Amygdala (tissue), 56 donors: ENCODE data around the gene MFNG.

ENCODE experiments used
- DNase-seq, 56 donors: peaks; one replicate each; lab custom pipeline; 2025; lab: John Stamatoyannopoulos, UW

Gene MFNG

DNA sequence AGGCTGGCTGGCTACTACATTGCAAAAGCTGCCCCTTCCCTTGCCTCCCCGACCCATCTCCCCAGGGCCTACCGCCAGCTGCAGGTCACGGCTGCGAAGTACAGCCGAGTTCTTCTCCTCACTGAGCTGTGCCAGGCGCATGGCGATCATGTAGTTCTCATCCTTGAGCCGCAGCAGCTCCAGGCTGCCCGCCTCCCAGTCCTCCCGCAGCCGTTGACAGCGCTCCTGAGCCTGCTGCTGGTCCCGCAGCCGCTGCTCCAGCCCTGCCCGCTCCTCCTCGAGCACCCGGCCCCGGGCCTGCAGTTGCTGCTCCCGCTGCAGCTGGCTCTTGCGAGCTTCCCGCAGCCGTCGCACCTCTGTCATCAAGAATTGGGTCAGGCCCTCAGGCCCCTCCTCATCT, 29.7 kb upstream of the MFNG start:
- no peak for DNase-seq

DNA sequence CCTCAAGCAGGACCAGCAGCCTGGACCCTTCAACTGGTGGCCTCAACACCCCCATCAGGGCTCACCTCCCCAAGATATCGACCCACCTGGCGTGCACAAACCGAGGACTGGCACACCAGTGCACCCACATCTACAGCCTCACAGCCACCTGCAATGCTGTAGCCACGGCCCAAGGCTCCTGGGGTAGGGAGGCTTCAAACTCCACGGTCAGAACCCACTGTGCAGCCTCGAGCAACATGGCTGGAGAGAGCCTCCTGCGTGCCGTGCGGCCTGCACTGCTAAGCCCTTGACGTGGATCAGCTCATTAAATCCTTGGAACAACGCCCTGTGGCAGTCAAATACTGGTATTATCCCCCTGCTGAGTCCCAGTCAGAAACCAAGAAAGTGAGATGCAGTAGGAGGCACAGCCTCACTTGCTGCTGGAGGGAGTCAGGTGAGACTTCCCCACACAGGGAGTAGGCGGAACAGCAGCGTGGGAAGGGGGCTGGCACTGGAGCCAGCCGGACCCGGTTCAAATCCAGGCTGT, 28.4 kb upstream of the MFNG start:
- DNase-seq, result no peak

DNA sequence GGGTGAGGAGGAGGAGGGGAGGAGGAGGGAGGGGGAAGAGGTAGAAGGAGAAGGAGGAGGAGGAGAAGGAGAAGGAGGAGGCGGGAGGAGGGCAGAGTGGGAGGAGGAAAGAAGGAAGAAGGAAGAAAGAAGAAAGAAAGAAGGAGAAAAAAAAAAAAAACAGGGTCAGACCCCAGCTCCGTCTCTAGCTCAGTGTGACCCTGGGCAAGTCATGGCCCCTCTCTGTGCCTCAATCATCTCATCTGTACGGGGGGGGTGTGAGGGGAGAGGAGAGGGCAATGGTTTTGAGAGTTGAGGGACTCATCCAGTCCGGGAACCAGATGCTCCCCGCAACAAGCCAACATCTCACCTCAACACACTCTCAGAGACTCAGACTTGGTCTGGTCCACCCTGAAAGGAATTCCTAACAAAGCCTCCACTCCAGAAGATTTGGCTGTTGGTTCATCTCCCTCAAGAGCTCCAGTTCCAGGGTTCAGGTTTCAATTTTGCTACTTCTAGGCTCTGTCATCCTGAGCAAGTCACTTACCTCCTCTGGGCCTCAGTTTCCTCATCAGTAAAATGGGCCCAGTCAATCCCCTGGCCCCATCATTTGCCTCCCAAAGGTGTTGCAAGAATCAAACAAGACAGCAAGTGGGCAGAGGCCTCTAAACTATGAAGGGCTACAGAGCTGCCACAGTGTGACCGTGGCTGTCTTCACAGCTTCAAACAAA, 25.4 kb upstream of the MFNG start:
- no peak for DNase-seq

DNA sequence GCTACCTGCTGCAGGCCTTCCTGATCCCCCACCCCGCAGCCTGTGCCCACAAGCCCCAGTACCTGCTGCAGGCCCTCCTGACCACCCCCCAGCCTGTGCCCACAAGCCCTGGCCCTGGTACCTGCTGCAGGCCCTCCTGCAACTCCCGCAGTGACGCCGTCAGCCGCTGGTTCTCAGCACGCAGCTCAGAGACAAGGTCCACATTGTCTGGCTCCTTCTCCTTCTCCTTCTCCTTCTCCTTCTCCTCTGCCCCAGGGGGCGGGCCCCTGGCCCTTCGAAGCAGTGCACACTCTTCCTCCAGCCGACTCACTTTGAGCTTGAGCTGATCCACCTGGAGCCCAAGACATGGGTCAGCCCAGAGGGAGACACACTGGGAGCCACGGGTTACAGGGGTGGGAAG, 23.9 kb upstream of the MFNG start:
- DNase-seq, result no peak

DNA sequence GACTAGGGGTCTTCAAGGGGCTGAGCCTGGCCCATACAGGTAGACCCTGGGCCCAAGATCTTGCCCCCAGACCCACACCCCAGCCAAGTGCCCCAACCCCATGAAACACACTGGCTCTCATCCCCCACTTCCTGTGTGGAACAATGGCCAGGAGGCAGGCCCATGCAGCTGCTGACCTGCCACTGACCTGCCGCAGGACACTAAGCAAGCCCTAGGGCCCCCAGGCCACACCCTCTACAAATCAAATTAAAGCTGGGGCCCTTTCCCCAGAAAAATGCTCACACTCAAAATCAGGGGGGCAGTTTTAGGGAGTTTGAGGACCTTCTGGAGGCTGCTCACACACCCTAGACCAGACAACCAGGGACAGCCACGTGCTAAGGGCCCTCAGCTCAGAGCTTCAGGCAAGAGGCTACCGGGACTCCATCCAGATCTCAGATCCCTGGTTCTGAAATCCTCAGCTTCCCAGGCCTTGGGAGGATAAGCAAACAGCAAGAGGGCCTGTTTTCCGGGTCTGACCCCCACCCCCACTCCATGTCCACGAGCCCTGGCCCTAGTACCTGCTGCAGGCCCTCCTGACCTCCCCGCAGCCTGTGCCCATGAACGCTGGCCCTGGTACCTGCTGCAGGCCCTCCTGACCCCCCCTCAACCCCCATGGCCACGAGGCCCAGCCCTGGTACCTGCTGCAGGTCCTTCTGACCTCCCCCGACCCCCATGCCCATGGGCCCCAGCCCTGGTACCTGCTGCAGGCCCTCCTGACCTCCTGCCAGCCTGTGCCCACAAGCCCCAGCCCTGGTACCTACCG, 23.1 kb upstream of the MFNG start:
- no peak for DNase-seq

DNA sequence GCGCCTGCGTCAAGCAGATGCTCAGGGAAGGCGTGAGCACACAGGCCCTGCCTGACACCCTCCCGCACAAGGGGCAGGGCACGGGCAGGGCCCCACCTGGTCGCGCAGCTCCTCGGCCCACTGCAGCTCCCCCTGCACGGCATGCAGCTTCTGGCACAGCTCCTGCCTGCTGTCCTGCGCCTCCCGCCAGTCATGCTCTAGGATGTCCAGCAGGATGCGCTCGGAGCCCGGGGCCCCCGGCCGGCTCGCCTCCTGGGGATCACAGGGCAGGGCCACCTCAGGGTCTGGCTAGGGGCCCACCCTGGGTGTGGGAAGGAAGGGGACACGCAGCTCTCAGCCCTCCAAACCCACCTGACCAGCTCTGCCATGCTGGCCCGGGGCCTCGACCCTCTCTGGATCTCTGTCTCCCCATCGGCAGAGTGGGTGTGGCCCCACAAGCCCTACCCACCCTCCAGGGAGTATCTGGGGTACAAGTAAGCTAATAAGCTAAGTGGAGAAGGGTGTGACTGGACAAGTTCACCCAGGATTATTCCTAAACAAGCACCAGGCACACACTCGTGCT, 22.3 kb upstream of the MFNG start:
- no peak for DNase-seq

DNA sequence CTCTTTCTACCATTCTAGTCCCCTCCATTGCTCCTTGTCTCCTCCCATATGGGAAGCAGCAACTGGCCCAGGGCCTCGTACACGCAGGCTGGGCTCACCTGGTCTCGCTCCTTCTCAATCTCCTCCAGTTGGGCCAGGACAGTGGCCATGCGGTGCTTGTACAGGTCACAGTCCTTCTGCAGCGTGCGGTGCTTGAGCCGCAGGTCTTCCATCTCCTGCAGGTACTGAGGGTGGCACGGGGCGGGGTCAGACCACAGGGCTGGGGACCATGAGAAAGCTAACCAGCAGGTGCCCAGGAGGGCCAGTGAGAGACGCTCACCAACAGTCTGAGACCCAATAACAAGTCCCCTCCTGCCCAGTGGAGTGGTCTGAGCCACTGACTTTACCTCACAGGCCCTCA, 21.5 kb upstream of the MFNG start:
- DNase-seq, result no peak

DNA sequence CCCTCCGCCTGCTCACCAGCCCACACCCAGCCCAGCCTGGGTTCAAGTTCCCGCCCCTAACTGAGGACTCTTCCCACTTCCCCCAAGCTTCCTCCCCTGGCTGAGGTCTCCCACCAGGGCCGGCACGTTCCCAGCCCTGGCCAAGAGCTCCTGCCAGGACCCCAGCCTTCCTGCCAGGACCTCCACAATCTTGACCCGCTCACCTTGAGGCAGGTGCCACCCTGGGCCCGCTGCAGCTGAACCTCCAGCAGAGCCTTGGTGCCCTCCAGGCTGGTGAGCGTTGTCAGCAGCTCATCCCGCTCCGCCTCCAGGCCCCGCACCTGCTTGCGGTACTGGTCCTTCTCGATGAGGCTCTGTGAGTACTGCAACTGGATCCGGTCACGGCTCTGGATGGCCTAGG, 19.8 kb upstream of the MFNG start:
- DNase-seq, result no peak

DNA sequence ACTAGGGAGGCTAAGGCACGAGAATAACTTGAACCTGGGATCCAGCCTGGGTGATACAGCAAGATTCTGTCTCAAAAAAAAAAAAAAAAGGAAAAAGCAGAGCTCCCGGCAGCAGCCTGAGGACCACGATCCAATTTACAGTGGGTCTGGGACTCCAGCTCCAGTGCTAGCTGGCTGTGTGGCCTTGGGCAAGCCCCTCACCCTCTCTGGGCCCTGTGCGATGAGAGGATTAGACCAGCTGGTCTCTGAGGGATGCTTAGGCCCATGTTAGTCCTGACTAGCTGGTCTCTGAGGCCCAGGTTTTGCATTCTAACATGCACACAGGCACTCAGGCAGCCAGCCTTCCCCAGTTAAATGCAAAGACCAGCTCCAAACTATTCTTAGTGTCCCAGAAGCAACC, 19.4 kb upstream of the MFNG start:
- DNase-seq, result no peak

DNA sequence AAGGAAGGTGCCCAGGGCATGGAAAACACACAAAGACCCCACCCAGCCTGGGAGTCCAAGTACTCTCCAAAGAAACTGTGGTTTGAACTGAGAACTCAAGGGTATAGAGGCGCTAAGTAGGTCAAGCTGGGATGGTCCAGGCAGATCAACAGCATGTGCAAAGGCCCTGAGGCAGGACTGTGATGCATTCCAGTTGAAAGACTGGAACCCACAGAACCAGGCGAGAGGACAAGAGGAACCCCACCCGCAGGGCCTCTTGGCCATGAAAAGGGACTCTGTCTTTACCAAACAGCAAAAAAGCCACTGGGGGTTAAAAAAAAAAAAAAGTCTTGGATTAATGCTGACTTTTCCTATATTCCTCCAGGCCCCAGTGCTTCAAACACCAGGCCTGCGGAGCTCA, 18.8 kb upstream of the MFNG start:
- no peak for DNase-seq

DNA sequence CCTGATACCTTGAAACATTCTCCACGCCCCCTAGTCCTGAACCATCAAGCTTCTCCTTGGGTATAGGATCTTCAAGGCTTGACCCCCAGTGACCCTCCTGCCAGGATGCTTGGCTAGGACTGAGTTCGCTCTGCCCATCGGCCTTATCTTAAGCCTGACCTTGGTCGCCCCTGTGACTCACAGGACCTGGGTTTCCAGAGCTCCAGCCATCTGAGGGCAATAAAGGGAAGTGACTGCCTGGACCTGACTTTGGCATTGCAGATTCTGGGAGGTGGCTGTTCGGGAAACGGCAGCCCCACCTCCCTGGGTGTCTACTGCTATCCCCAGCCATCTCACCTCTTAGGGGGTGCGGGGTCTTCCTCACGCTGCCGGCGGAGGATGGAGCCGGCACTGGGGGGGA, 17.7 kb upstream of the MFNG start:
- DNase-seq, result no peak

DNA sequence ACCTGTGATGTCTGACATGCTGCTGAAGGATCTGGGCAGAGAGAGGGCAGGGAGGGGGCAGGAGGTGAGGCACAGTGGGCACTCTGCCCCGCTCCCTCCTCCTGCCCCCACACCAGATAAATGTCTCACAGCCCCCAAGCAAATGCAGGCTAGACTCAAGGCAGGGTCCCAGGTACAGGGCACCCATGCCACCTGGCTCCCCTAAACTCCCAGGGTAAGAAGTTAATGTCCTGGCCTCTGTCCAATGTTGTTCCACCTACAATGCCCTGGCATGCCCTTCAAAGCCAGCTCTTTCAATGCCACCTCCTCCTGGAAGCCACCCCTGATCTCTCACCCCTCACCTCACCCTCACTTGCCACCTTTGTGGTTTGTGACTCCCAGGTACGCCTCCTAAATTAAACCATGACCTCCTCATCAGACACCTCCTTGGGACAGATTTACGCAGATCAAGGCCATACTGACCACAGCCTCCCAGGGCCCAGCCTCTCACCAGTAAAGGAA, 17.0 kb upstream of the MFNG start:
- DNase-seq, result no peak

DNA sequence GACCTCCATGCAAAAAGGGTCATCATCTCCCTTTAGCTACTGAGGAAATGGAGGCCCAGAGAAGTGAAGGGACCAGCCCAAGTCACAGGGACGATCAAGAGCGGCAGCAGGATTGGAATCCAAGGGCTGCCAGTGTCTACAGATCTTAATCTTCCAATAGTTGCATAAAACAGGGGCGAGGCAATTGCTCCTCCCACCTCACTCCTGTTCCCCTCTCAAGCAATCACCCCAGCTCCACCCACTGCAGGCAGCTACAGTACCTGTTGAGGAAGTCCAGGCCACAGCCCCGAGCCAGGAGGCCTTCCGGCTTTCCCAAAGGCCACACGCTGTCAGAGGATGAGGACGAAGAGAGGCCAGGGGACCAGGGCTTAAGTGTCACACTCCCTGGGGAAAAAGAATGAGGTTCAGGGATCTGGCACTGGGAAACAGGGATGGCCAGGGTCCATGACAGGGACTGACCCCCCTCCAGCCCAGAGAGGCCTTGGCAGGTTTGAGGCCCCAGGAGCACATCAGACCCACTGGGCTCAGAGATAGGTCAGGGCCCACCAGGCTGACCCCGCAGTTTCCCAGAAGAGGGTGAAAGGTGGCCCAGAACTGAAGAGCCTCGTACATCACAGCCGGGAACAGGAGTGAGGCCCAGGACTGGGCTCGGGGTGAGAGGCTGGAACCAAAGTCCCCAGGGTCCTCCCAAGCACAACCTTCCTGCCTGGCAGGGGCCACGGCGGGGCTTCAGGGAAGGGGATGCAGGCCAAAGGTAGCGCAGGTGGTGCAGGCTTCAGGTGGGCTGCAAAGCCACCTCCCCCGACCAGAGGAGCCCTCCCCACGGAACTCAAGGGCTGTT, 16.4 kb upstream of the MFNG start:
- DNase-seq, result no peak

DNA sequence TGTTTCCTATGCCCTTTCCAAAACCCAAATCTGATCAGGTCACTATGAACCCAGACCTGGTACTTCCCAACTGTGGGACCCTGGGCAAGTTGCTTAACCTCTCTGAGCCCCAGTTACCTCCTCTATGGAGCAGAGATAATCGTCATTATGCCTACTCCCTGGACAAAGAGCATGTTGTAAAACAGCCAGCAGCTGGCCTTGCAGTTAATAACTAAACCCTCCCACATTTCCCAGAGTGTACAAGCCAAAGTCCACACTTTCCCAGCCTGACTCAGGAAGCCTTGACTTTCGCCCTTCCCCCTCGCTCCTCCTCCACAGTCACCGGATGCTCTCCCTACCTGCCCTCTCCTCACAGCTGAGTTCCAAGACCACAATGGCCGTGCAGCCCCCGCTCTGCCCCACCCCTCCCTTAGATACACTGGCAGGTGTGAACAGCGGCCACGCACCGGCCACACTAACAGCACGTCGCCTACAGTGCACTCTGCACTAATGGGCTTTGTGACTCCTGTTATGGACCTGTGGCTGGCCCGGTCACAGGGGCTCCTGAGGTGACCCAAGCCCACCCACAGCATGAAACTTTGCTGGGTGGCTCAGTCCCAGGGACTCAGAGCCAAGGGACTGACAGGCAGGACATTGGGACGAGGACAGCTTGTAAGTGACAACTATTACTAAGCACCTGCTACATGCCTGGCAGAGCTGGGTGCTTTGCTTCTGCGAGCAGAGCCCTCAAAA, 15.6 kb upstream of the MFNG start:
- no peak for DNase-seq

DNA sequence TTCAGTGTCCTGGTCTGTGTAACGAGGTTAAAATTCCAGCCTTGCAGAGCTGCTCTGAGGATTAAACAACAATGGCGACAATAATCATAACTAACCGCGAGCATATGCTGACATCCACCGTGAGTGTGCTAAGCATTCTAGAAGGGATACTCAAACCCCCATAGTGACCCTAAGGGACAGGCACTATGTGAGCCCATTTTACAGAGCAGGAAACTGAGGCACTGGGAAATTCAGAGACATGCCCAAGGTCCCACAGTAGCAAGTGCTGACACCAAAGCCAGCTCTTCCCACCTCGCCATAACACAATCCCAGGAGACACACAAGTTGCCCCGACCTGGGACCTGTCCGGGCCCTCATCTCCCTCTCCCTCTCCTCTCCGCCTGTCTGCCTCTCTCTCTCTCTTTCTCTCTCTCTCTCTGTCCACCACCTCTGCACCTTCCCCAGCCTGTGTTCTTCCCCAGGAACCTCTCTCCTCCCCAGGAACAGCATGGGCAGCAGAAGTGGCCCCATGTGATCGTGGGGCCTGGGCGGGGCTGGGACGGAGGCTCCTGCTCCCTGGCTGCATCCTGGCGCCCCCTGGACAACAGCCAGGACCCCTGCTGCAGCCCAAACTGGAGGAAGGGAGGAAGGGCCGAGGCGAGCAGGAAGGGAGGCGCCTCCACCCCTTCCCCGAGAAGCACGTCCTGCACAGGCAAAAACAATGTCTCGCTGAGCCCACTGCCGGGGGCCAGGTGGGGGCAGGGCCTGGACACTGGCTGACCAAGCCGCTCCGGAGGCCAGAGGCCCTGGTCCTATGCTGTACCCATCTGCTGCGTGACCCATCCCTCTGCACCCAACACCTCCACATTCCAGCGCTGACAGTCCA, 14.8 kb upstream of the MFNG start:
- DNase-seq, result no peak

DNA sequence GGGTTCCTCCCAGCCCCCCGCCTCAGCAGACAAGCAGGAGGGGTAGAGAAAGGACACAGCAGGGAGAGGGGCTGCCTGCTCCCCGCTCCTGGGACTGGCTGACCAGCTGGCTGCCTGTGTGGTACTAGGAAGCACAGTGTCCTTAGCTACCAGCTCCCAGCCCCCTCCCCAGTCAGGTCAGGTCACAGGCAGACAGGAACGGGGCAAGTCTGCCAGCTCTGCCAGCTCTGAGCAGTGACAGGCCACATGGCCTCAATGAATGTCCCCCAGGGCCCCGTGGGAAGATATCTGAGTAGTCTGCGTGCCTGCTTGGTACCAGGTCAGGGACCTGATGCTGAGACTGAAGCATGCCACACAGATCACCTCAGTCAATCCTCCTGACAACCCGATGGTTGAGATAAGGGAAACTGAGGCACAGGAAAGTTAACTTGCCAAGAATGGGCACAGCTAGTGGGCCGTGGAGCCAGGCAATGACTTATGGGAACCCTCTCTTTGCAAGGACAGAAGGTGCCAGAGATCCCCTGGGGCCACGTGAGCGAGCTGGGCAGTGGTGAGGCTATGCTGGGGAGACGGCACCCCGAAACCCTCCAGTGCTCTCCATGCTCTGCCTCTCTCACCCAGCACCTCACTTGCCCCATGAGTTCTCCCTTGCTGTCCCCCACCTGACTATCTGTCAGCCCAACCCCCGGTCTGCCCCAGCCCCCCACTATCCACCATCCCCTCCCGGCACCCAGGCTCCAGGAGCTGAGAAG, 13.8 kb upstream of the MFNG start:
- no peak for DNase-seq

DNA sequence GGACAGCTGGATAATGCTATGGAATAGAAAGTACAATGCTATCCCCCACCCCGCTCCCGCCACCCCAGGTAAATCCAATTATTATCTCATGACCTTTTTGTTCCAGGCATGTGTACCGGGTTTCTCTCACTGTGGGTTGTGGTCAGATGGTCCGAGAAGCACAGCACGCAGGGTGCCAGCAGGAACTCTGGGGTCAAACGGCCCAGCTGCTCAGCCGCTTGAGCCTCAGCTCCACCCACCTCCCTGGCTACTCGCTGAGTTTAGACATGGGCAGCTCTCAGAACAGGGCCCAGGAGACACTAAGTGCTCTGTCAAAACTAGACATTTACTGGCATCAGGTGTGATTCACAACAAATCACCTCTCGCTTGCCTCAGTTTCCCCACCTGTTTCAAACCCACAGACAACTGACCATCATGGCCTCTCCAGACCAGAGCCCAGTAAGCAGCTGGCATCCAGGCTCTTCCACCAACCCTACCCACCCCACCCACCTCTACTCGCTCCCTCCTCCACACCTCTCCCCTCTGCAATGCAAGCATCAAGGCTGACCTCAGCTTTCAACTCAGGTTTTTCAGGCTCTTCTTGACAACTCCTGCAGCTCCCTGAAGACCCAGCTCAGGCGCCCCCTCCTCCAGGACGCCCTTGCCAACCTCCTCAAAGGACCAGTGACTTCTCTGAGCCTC, 13.0 kb upstream of the MFNG start:
- DNase-seq, result no peak
